IPS-15b (cell line): Measurements from ENCODE around the gene RBPJL.

ENCODE experiments used
- H3K27me3 ChIP-seq: one replicate; pipeline ENCODE4 v1.6.1; 2013; ENCODE audit warnings: low read length; ENCODE audit not compliant: control insufficient read depth, insufficient read depth
- H3K36me3 ChIP-seq: one replicate; pipeline ENCODE4 v1.6.1; 2013; ENCODE audit warnings: low read length; ENCODE audit not compliant: control insufficient read depth, insufficient read depth
- H3K4me1 ChIP-seq: one replicate; pipeline ENCODE4 v1.6.1; 2013; ENCODE audit warnings: mild to moderate bottlenecking, low read length; ENCODE audit not compliant: control insufficient read depth, insufficient read depth
- H3K4me3 ChIP-seq: one replicate; pipeline ENCODE4 v1.5.1; 2013; ENCODE audit warnings: low read depth, low read length
- H3K9ac ChIP-seq: one replicate; pipeline ENCODE4 v1.6.1; 2013; ENCODE audit warnings: low read depth, mild to moderate bottlenecking, low read length
- H3K9me3 ChIP-seq: one replicate; pipeline ENCODE4 v1.6.1; 2013; ENCODE audit warnings: mild to moderate bottlenecking, low read length; ENCODE audit not compliant: control insufficient read depth, insufficient read depth

RBPJL gene

GRCh38 chr20:45311589-45312211, 5.1 kb downstream of the RBPJL start:
- peaks cover 14% of the 10 kb centered on the region for H3K27me3 ChIP-seq
- H3K4me3 ChIP-seq = peak overlapping the region; percentile 72
- H3K4me1 ChIP-seq = peaks cover 2% of the 10 kb centered on the region
- H3K36me3 ChIP-seq = no peaks in the 10 kb centered on the region
- no peak overlapping the region for H3K9ac ChIP-seq
- no peaks in the 10 kb centered on the region for H3K9me3 ChIP-seq

DNA sequence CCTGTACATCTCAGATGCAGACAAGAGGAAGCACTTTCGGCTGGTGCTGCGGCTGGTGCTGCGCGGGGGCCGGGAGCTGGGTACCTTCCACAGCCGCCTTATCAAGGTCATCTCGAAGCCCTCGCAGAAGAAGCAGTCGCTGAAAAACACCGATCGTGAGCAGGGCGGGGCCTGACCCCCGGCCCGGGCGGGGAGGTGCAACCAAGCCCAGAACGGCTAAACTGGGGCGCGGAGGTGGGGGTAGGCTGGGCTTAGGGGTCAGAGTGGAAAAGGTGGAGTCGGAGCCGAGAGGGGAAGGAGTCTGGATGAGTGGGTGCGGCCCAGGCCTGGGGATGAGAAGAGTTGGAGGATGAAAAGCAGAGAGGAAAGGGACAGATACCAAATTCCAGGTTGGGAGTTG, 5.6 kb downstream of the RBPJL start:
- H3K4me3 ChIP-seq = peak overlapping the region; percentile 72
- H3K4me1 ChIP-seq = peaks cover 2% of the 10 kb centered on the region
- no peak overlapping the region for H3K9ac ChIP-seq
- H3K9me3 ChIP-seq = no peaks in the 10 kb centered on the region
- H3K36me3 ChIP-seq = no peaks in the 10 kb centered on the region
- H3K27me3 ChIP-seq = peaks cover 14% of the 10 kb centered on the region

DNA sequence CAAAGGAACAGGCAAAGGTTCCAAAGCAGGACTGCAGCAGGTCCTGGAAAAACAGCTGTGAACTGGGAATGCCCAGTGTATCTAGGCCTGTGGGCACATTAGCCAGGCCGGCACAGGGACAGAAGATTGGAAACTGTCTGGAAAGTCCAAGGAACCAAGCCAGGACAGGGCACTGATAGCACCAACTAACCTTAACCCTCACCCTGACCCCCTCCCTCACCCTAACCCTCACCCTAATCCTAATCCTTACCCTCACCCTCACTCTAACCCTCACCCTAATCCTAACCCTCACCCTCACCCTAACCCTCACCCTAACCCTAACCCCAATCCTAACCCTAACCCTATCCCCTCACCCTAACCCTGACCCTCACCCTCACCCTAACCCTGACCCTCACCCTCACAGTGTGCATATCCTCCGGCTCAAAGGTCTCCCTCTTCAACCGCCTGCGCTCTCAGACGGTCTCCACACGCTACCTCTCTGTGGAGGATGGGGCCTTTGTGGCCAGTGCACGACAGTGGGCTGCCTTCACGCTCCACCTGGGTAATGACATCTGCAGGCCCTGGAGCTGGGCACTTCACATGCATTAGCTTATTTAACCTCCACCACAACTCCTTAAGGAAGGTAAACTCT, 6.5 kb downstream of the RBPJL start:
- Histone ChIP-seq H3K27me3 (peaks cover 8% of the 10 kb centered on the region), H3K4me1 (peaks cover 2% of the 10 kb centered on the region), H3K36me3 (no peaks in the 10 kb centered on the region), H3K4me3 (no peak overlapping the region), H3K9ac (no peak overlapping the region), H3K9me3 (no peaks in the 10 kb centered on the region)

DNA sequence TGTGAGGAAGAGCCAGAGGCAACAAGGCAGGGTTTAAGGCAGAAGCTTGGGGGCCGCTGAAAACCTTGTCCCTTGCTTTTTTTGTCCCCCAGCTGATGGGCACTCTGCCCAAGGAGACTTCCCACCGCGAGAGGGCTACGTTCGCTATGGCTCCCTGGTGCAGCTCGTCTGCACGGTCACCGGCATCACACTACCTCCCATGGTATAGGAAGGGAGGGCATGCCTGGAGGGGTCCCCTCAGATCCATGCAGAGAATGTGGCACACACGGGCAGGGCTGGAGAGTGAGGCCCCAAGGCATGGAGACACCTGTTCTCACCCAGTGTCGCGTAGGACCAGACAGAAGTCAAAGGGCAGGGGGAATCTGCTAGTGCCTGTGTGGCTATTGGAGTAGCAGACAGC, 7.3 kb downstream of the RBPJL start:
- peaks cover 8% of the 10 kb centered on the region for H3K27me3 ChIP-seq
- no peaks in the 10 kb centered on the region for H3K4me1 ChIP-seq
- no peaks in the 10 kb centered on the region for H3K9me3 ChIP-seq
- H3K9ac ChIP-seq = no peak overlapping the region
- H3K36me3 ChIP-seq = no peaks in the 10 kb centered on the region
- H3K4me3 ChIP-seq = no peak overlapping the region

DNA sequence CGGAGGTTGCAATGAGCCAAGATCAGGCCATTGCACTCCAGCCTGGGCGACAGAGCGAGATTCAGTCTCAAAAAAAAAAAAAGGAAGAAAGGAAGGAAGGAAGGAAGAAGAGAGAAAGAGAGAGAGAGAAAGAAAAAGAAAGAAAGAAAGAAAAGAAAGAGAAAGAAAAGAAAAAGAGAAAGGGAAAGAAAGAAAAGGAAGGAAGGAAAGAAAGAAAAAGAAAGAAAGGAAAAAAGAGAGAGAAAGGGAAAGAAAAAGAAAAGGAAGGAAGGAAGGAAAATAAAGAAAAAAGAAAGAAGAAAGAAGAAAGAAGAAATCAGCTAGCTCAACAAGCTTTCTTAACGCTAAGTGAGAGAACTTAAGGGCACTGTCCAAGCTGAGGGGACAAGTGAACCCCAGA, 9.0 kb downstream of the RBPJL start:
- H3K4me1 ChIP-seq = no peaks in the 10 kb centered on the region
- H3K9me3 ChIP-seq = no peaks in the 10 kb centered on the region
- no peak overlapping the region for H3K4me3 ChIP-seq
- H3K9ac ChIP-seq = no peak overlapping the region
- H3K36me3 ChIP-seq = no peaks in the 10 kb centered on the region
- H3K27me3 ChIP-seq = peaks cover 7% of the 10 kb centered on the region

- H3K27me3 ChIP-seq = peaks cover under 1% of the 10 kb centered on the region
- H3K4me1 ChIP-seq = no peaks in the 10 kb centered on the region
- no peak overlapping the region for H3K4me3 ChIP-seq
- H3K36me3 ChIP-seq = no peaks in the 10 kb centered on the region
- H3K9ac ChIP-seq = no peak overlapping the region
- no peaks in the 10 kb centered on the region for H3K9me3 ChIP-seq
These were observed 9.8 kb downstream of the RBPJL start for GRCh38 chr20:45316150-45317080.

DNA sequence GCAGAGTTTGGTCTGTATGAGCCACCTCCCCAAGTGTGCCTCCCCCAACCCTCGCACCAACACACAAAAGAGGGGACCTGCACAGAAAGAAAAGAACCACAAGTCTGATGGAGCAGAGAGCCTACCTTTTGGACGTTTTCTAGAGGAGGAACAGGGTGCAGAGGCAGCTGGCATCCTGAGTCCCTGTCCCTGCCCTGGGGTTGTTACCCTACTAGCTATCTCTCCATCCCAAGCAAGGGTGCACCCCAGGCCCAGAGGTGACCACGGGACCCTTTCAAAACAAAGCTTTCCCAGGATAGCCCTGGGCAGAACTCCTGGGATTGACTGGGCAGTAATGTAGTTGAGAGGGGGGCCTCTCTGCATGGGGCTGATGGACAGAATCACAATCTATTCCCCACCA, 11.2 kb downstream of the RBPJL start:
- Histone ChIP-seq H3K9me3 (no peaks in the 10 kb centered on the region), H3K36me3 (no peaks in the 10 kb centered on the region), H3K9ac (no peak overlapping the region), H3K4me3 (no peak overlapping the region), H3K4me1 (peaks cover 1% of the 10 kb centered on the region), H3K27me3 (no peaks in the 10 kb centered on the region)

DNA sequence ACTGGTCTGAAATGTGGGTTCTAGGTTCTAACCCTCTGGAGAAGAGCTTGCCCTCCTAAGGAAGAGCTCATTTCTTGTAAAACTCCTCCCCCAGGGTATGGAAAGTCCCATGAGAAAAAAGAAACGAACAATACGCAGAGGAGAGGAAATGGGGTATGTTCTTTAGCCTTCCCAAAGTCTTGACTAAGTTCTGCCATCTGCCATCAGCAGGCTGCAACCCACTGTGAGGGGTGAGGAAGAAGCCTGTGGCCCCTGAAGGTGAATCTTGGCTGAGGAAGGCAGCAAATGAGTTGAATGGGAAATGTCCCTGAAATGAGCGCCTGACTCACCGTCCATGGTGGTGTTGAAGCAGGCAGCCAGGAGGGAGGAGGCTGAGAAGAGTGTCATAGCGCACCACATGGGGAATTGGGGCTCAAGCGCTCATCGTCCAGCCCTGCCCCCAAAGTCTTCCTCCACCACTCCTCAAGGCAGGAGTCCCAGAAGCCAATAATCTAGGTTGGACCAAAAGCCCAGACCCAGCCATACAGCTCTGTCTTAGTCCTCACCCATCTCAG, 11.8 kb downstream of the RBPJL start:
- Histone ChIP-seq H3K36me3 (no peaks in the 10 kb centered on the region), H3K4me1 (peaks cover 5% of the 10 kb centered on the region), H3K4me3 (no peak overlapping the region), H3K27me3 (no peaks in the 10 kb centered on the region), H3K9me3 (no peaks in the 10 kb centered on the region), H3K9ac (no peak overlapping the region)

DNA sequence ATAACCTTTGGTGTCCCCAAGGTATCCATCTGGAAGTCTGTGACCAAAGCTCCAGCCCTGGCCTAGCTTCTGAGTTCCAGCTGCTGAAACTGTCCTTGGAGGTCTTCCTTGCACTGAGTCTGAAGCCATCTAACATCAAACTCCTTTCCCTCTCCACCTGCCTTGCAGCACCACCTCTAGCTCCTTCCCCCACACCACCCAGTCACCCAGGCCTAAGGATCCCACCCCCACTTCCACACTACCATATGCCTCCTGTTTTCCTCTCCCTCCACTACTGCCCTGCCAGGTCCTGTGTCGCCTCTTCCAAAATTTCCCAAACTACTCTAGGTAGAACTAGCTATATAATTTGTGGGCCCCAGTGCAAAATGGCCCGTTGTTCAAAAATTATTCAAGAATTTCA, 12.3 kb downstream of the RBPJL start:
- H3K4me1 ChIP-seq = peaks cover 5% of the 10 kb centered on the region
- no peaks in the 10 kb centered on the region for H3K27me3 ChIP-seq
- no peak overlapping the region for H3K4me3 ChIP-seq
- H3K9ac ChIP-seq = no peak overlapping the region
- H3K36me3 ChIP-seq = no peaks in the 10 kb centered on the region
- H3K9me3 ChIP-seq = no peaks in the 10 kb centered on the region

GRCh38 chr20:45320948-45321595, 14.4 kb downstream of the RBPJL start:
- H3K9ac ChIP-seq = no peak overlapping the region
- H3K27me3 ChIP-seq = no peaks in the 10 kb centered on the region
- no peak overlapping the region for H3K4me3 ChIP-seq
- H3K9me3 ChIP-seq = no peaks in the 10 kb centered on the region
- peaks cover 5% of the 10 kb centered on the region for H3K4me1 ChIP-seq
- no peaks in the 10 kb centered on the region for H3K36me3 ChIP-seq

- H3K4me1 ChIP-seq = peaks cover 5% of the 10 kb centered on the region
- no peak overlapping the region for H3K4me3 ChIP-seq
- H3K9ac ChIP-seq = no peak overlapping the region
- no peaks in the 10 kb centered on the region for H3K9me3 ChIP-seq
- no peaks in the 10 kb centered on the region for H3K27me3 ChIP-seq
- peaks cover 10% of the 10 kb centered on the region for H3K36me3 ChIP-seq
These were observed 16.3 kb downstream of the RBPJL start for GRCh38 chr20:45322952-45323383.
